Large intestine (tissue), 3 donors: ENCODE data around the gene DGKG. TPM values are rescaled to one million over a fixed set of nuclear protein-coding genes. Genes with fewer than 3 reads are reported as not detected.

Source experiments
- DNase-seq, 2 donors: peaks; one replicate each; pipeline versions ENCODE4 v3.0.0 to v3.0.0-alpha.2; 2013
- H3K27ac ChIP-seq: one replicate; pipeline ENCODE4 v1.5.1; 2013; ENCODE audit warnings: low read length
- H3K27me3 ChIP-seq: 2 replicates; pipeline ENCODE4 v1.6.1; 2013; ENCODE audit warnings: low read length; ENCODE audit not compliant: control insufficient read depth, insufficient read depth
- H3K36me3 ChIP-seq: 2 replicates; pipeline ENCODE4 v1.6.1; 2013; ENCODE audit warnings: low read length; ENCODE audit not compliant: control insufficient read depth, insufficient read depth
- H3K4me1 ChIP-seq: one replicate; pipeline ENCODE4 v1.6.1; 2013; ENCODE audit warnings: low read length; ENCODE audit not compliant: control insufficient read depth, insufficient read depth
- H3K4me3 ChIP-seq: one replicate; pipeline ENCODE4 v1.5.1; 2013; ENCODE audit warnings: low read length
- H3K9me3 ChIP-seq: one replicate; pipeline ENCODE4 v1.6.1; 2013; ENCODE audit warnings: mild to moderate bottlenecking, low read depth, low read length, moderate library complexity; ENCODE audit not compliant: control insufficient read depth
- WGBS: methylation state at CpG from one replicate; pipeline ENCODE4 v1.1.5; 2013; ENCODE audit warnings: low lambda C conversion rate; ENCODE audit not compliant: insufficient coverage; 5-methylcytosine and 5-hydroxymethylcytosine counted together
- polyA plus RNA-seq: library from polyadenylated mRNA; unstranded; fragments of 120-200 nt; gene quantifications from one replicate; pipeline ENCODE4 v1.2.1, GENCODE V29; 2013

The DGKG gene
- polyA plus RNA-seq, 1 donor, result 4.8 TPM

DNA sequence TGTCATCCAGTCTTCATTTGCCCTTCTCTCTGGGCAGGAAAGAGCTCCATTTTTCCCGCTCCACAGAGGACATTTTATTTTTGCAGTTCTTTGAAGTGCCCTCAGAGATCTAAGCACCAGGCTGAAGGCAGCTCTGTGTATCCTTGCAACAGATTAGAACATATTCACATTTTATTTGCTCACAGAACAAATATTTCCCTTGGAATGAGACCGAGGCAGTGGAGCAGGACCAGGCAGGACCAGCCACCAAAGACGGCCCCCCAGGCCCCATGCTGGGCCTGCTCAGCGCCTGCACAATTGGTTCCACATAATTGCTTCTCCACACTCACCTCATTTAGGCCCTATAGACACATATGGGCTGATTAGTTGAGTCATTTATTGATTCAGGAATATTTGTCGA lies 237.4 kb downstream of the DGKG start:
- Histone ChIP-seq H3K4me1 (no peaks in the 10 kb centered on the region), H3K27ac (no peak overlapping the region), H3K27me3 (peaks cover 3% of the 10 kb centered on the region), H3K36me3 (no peaks in the 10 kb centered on the region), H3K9me3 (no peaks in the 10 kb centered on the region), H3K4me3 (no peak overlapping the region)
- WGBS, result no CpG with 5 or more reads among the region's 5 CpGs
- DNase-seq, result no peak

DNA sequence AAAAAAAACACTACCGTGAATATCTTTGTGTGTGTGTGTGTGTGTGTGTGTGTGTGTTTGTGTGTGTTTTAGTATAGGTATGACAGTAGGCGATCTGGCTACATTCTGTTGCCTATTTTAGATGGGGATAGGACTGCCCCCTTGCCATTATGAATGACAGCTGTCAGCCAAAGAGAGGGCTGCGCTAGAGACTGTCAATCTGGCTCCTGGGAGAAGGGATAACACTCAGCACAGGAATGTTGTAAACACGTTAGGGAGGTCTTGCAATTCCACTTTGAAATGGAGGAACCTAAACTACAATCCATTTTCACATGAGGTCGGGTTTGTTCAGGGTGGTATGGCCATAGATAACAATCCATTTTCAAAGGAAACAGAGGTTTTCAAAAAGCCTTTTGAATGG lies 239.0 kb downstream of the DGKG start:
- Histone ChIP-seq H3K27ac (no peak overlapping the region), H3K4me3 (no peak overlapping the region), H3K36me3 (no peaks in the 10 kb centered on the region), H3K4me1 (no peaks in the 10 kb centered on the region), H3K9me3 (no peaks in the 10 kb centered on the region), H3K27me3 (peaks cover 6% of the 10 kb centered on the region)
- no CpG with 5 or more reads among the region's 5 CpGs for whole genome bisulfite sequencing
- DNase-seq, result no peak

DNA sequence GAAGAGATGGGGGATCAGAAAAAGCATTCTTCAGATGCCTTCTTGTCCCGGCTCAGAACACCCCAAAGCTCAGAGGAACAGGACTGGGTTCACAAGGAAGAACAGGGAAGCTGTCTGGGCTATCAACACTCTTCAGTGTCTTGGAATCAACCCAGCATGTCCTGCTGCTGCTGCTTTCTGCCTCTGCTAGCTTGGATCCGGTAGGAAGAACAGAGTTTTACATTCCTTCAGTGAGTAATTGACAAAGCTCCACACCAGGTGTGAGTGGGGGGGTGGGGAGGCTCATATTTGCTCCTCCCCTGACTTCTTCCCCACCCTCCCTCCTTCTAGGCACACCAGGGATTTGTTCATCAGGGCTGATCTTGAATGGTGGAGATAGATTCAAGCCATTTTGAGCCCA lies 240.1 kb downstream of the DGKG start:
- no CpG with 5 or more reads among the region's 2 CpGs for WGBS
- peaks cover 6% of the 10 kb centered on the region for H3K27me3 ChIP-seq
- no peak overlapping the region for H3K27ac ChIP-seq
- H3K36me3 ChIP-seq, result no peaks in the 10 kb centered on the region
- no peaks in the 10 kb centered on the region for H3K4me1 ChIP-seq
- no peak for DNase-seq
- H3K9me3 ChIP-seq, result no peaks in the 10 kb centered on the region
- H3K4me3 ChIP-seq, result no peak overlapping the region

DNA sequence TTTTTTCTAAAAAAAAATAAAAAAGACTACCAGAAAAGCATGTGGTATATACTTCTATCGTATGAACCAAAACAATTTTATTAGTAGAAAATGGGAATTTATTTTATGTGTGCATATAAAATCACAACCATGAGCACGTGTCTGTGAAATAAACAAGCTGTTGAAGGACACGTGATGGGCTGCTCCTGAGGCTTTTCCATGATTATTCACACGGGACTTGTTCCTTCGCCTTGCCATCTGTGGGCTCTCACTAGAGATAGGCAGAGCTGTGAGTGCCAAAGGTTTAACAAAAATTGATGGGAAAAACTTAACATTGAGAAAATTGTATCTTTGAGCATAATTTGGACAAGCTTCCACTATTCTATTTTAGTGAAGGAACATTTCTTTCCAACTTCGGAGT lies 240.8 kb downstream of the DGKG start:
- no peak for DNase-seq
- Histone ChIP-seq H3K4me1 (no peaks in the 10 kb centered on the region), H3K9me3 (no peaks in the 10 kb centered on the region), H3K27me3 (peaks cover 6% of the 10 kb centered on the region), H3K27ac (no peak overlapping the region), H3K36me3 (no peaks in the 10 kb centered on the region), H3K4me3 (no peak overlapping the region)
- WGBS, result 80% methylated on average over 1 of the region's 6 CpGs

DNA sequence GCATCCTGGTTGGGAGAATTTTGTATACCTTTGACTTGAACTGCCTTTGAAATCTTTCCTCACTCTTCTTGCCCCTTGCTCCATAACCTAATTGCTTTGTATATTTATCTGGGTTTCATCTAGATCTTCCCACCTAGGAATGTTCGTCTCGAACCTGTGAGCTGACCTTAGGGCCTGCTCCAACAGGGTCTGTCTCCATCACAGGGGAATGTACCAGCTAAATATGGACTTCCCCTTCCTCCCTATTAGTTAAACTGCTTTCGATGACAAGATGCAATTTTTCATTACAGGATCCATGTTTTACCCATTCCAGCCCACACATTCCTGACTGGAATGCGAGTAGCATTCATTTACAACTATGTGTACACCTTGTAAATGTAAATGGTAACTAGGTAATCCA lies 242.5 kb downstream of the DGKG start:
- WGBS, result no CpG with 5 or more reads among the region's 4 CpGs
- H3K27me3 ChIP-seq, result peaks cover 6% of the 10 kb centered on the region
- H3K9me3 ChIP-seq, result no peaks in the 10 kb centered on the region
- no peaks in the 10 kb centered on the region for H3K4me1 ChIP-seq
- H3K4me3 ChIP-seq, result no peak overlapping the region
- no peak overlapping the region for H3K27ac ChIP-seq
- no peak for DNase-seq
- no peaks in the 10 kb centered on the region for H3K36me3 ChIP-seq

DNA sequence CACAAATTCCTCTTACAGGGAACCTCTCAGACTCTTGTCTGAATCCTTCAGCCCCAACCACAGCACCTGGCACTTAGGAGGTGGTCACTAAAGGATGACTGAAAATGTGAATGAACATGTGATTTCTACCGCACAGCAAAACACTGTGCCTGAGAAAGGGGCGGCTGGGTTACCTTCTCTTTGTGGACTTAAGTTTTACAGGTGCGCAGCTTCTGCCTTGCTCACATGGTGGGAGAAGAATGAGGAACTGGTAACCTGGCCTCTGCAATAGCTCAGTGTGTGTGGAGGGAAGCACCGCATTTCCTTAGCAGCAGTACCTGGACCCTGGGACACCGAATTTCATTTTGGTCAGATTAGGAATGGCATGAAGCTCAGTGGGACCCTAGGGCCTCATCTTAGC lies 243.3 kb downstream of the DGKG start:
- DNase-seq, result no peak
- Histone ChIP-seq H3K4me1 (no peaks in the 10 kb centered on the region), H3K27me3 (peaks cover 8% of the 10 kb centered on the region), H3K36me3 (no peaks in the 10 kb centered on the region), H3K4me3 (no peak overlapping the region), H3K27ac (no peak overlapping the region), H3K9me3 (no peaks in the 10 kb centered on the region)
- WGBS, result no CpG with 5 or more reads among the region's 5 CpGs

DNA sequence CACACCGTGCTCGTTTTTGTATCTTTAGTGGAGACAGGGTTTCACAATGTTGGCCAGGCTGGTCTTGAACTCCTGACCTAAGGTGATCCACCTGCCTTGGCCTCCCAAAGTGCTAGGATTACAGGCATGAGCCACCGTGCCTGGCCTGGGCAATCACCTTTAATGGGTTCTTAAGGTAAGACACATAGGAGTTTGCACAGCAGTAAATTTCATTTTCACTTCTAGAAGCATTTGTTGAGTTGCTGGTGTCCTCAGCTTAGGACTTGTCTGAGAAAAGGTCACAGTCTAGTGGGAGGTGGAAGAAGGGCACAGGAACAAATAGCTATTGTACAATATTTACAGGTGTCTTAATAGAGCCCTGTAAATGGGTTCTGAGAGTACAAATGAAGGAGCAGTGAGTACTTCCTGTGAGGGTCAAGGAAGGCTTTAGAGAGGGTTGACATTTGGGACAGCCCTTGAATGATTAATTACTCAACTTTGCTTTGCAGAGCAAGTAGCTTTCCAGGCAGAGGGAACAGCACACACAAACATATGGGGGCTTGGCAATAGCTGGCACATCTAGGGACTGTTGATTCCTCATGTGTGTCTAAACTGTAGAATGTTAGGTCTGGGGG lies 244.4 kb downstream of the DGKG start:
- no peak overlapping the region for H3K4me3 ChIP-seq
- WGBS, result no CpG with 5 or more reads among the region's 3 CpGs
- no peaks in the 10 kb centered on the region for H3K36me3 ChIP-seq
- no peaks in the 10 kb centered on the region for H3K4me1 ChIP-seq
- H3K27me3 ChIP-seq, result peaks cover 8% of the 10 kb centered on the region
- H3K9me3 ChIP-seq, result no peaks in the 10 kb centered on the region
- DNase-seq, result no peak
- no peak overlapping the region for H3K27ac ChIP-seq

DNA sequence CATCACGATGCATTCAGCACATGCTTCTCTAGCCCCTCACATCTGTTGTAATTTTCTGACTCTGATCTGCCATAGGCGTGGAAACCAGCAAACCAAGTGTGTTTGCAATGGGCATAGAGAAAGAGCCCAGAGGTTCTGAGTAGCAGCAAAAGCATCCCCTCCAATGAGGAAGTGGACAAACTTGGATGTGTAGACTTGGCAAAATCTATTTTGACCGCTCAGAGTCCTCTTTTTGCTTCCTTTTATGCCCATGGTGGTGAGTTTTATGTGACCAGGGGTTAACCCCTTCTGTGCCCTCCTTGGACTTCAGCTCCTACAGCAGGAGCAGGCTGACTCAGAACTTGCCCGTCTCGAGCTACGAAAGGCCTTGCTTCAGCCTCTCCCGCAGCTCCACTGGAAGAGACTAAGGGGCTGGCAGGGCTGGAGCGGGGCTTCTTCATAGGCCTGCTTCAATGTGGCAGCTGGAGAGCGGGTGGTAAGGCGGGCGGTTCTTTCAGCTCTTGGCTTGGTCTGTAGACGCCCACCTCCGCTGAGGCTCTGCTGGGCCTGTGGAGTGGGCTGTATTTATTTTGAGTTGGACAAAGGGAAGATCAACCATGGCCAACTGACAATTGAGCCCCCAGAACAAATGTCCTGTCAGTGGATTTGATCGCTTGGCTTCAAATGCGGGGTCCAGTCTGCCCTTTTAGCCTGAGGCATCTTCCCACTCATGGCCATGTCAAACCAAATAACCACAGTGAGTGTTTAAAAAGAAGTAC lies 246.6 kb downstream of the DGKG start:
- 100% methylated on average over 1 of the region's 15 CpGs for whole genome bisulfite sequencing
- Histone ChIP-seq H3K4me1 (peaks cover 9% of the 10 kb centered on the region), H3K27me3 (peaks cover 22% of the 10 kb centered on the region), H3K9me3 (no peaks in the 10 kb centered on the region), H3K27ac (no peak overlapping the region), H3K4me3 (no peak overlapping the region), H3K36me3 (no peaks in the 10 kb centered on the region)
- DNase-seq, result no peak

DNA sequence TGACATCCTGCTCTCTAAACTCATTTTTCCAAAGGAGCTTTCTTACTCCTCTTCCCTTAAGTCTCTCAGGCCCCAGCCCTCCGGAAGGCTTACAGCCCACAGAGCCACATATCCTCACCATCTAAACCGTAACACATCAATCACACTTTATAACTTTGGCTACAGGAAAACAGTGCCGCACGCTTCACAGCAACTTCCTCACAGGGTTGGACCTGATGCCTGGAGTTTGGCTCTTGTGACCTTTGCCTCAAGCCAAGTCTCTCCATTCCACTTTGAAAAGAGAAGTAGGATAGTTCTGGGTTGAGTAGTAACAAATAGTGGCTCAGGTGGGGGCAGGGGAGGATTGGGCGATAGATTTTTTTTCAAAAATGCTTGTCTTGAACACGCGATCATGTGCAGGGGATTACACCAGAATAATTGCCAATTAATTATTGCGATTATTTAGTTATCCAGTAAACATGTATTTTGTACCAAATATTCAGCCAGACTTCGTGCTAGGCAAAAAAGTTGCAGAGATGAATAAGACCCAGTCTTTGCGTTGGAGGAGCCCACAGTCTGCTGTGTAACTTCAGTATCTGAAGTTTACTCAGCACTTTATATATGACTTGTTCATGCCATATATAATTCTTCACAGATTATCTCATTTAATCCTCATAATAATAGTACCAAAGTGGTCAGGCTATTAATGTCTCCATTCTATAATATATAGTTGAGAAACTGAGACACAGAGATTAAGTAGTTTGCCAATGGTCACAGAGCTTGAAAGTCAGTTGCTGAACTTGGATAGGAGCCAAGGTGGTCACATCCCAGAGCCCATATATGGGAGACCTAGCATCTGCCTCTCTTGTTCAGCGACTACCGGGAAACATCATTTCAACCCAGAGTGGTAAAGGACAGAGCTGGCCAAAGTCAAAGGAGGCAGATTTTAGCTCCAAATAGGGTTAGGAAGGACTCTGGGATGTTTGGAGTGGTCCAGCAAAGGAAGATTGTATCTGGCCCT lies 250.8 kb downstream of the DGKG start:
- Histone ChIP-seq H3K4me3 (no peak overlapping the region), H3K27me3 (peaks cover 23% of the 10 kb centered on the region), H3K36me3 (no peaks in the 10 kb centered on the region), H3K9me3 (no peaks in the 10 kb centered on the region), H3K4me1 (peaks cover 15% of the 10 kb centered on the region), H3K27ac (no peak overlapping the region)
- DNase-seq, result no peak
- 60% methylated on average over 1 of the region's 12 CpGs for WGBS
